ENCODE measurements around the gene DLGAP3.
"Not testable (repeated sequence)": the region's sequence is repeated elsewhere in the genome, so short reads cannot be mapped to it uniquely, and the experiment has no call there.

DLGAP3 gene

GRCh38 chr1:34975338-34975737 lies 45.9 kb upstream of the DLGAP3 start:
- Histone ChIP-seq H3K9me3 (no peaks in the 10 kb centered on the region), H3K4me1 (no peaks in the 10 kb centered on the region), H3K4me3 (ENCODE audit: low read depth, low read length) (no peak overlapping the region), H3K36me3 (no peaks in the 10 kb centered on the region), H3K27me3 (no peaks in the 10 kb centered on the region)
- TF ChIP-seq CTCF (IDR thresholded peaks at IDR 0.05; ENCODE audit: low read depth, low read length), result no peak
- no peak for DNase-seq

GRCh38 chr1:34974626-34975025 lies 45.2 kb upstream of the DLGAP3 start:
- no peak for TF ChIP-seq CTCF (IDR thresholded peaks at IDR 0.05; ENCODE audit: low read depth, low read length)
- no peaks in the 10 kb centered on the region for H3K36me3 ChIP-seq
- no peak for DNase-seq
- no peaks in the 10 kb centered on the region for H3K9me3 ChIP-seq
- H3K4me1 ChIP-seq, result no peaks in the 10 kb centered on the region
- H3K4me3 ChIP-seq (ENCODE audit: low read depth, low read length), result no peak overlapping the region
- H3K27me3 ChIP-seq, result no peaks in the 10 kb centered on the region

- H3K36me3 ChIP-seq, result no peaks in the 10 kb centered on the region
- no peak for TF ChIP-seq CTCF (IDR thresholded peaks at IDR 0.05; ENCODE audit: low read depth, low read length)
Measured at GRCh38 chr1:34973326-34973725, 43.9 kb upstream of the DLGAP3 start.

GRCh38 chr1:34970829-34971228 lies 41.4 kb upstream of the DLGAP3 start:
- Histone ChIP-seq H3K9me3 (no peaks in the 10 kb centered on the region), H3K4me3 (ENCODE audit: low read depth, low read length) (no peak overlapping the region), H3K27me3 (no peaks in the 10 kb centered on the region), H3K36me3 (no peaks in the 10 kb centered on the region), H3K4me1 (no peaks in the 10 kb centered on the region)
- no peak for TF ChIP-seq CTCF (IDR thresholded peaks at IDR 0.05; ENCODE audit: low read depth, low read length)
- no peak for DNase-seq

More at GRCh38 chr1:34973326-34973725, 43.9 kb upstream of the DLGAP3 start:
- no peak overlapping the region for H3K4me3 ChIP-seq (ENCODE audit: low read depth, low read length)
- DNase-seq, result no peak
- no peaks in the 10 kb centered on the region for H3K27me3 ChIP-seq
- H3K4me1 ChIP-seq, result no peaks in the 10 kb centered on the region
- no peaks in the 10 kb centered on the region for H3K9me3 ChIP-seq

- Histone ChIP-seq H3K9me3 (no peaks in the 10 kb centered on the region), H3K4me1 (no peaks in the 10 kb centered on the region), H3K27me3 (no peaks in the 10 kb centered on the region), H3K4me3 (ENCODE audit: low read depth, low read length) (no peak overlapping the region), H3K36me3 (no peaks in the 10 kb centered on the region)
- DNase-seq, result no peak
- TF ChIP-seq CTCF (IDR thresholded peaks at IDR 0.05; ENCODE audit: low read depth, low read length), result no peak
Measured at GRCh38 chr1:34970220-34970735, 40.8 kb upstream of the DLGAP3 start.

- not testable (repeated sequence) for DNase-seq; H3K9me3 ChIP-seq; H3K4me1 ChIP-seq; H3K4me3 ChIP-seq (ENCODE audit: low read depth, low read length); H3K27me3 ChIP-seq; H3K36me3 ChIP-seq
Measured at GRCh38 chr1:34968297-34968696, 38.8 kb upstream of the DLGAP3 start.

- H3K36me3 ChIP-seq; H3K27me3 ChIP-seq; H3K4me3 ChIP-seq (ENCODE audit: low read depth, low read length); H3K9me3 ChIP-seq; DNase-seq; H3K4me1 ChIP-seq: not testable (repeated sequence)
Measured at GRCh38 chr1:34967672-34968071, 38.2 kb upstream of the DLGAP3 start.

Measured in BE2C (cell line).